AG04450 (cell line): ENCODE data around the gene TMEM135. TPM values are rescaled to one million over a fixed set of nuclear protein-coding genes. Genes with fewer than 3 reads are reported as not detected.
"Not testable (repeated sequence)": the region's sequence is repeated elsewhere in the genome, so short reads cannot be mapped to it uniquely, and the experiment has no call there.

ENCODE experiments used
- CTCF ChIA-PET: fragments of 300-600, 350-600 bp; formaldehyde crosslinking; extraction: SDS; loops from one replicate; lab custom pipeline; 2022; ENCODE audit warnings: antibody characterized with exemption, inconsistent platforms; lab: Charles Lee
- POLR2A ChIA-PET: fragments of 350-600 bp; formaldehyde crosslinking; extraction: SDS; loops from one replicate; lab custom pipeline; 2021; ENCODE audit warnings: antibody characterized with exemption, inconsistent platforms; lab: Yijun Ruan, JAX
- DNase-seq: peaks from one replicate; pipeline ENCODE4 v3.0.0-alpha.2; 2011; ENCODE audit warnings: low read depth, low spot score
- H3K27ac ChIP-seq: one replicate; pipeline ENCODE4 v1.5.1; 2012; ENCODE audit warnings: low read depth, low read length, control low read depth
- H3K27me3 ChIP-seq: one replicate; pipeline ENCODE4 v1.6.0; 2012; ENCODE audit warnings: low read length; ENCODE audit not compliant: control insufficient read depth, insufficient read depth
- H3K4me3 ChIP-seq: 2 replicates; pipeline ENCODE4 v1.5.1; 2011; ENCODE audit warnings: mild to moderate bottlenecking, low read depth, low read length, control low read depth
- H3K9me3 ChIP-seq: 2 replicates; pipeline ENCODE4 v1.5.1; 2012; ENCODE audit warnings: low read length; ENCODE audit not compliant: control insufficient read depth, insufficient read depth
- CTCF ChIP-seq: IDR thresholded peaks from 2 replicates; pipeline ENCODE4 v1.5.1; 2011; ENCODE audit warnings: low read depth, low read length, control low read depth, inconsistent platforms
- polyA plus RNA-seq: library from polyadenylated mRNA; depleted of rRNA; stranded (reverse); fragments of >200 nt; gene quantifications from 2 replicates; pipeline ENCODE4 v1.2.3, GENCODE V29; 2011

Gene TMEM135
- polyA plus RNA-seq, 1 experiment = 12.6 TPM

GRCh38 chr11:87281496-87281895 is 243.8 kb downstream of the TMEM135 start:
- CTCF ChIA-PET = interaction anchor here (0.5 to 2.3 kb wide), 3 partner anchors 58 to 342 kb away, joined by 3 to 15 read pairs (median 4); no protein-coding TSS in a partner anchor
- Histone ChIP-seq H3K27ac (no peak overlapping the region), H3K4me3 (no peak overlapping the region), H3K27me3 (no peaks in the 10 kb centered on the region), H3K9me3 (no peaks in the 10 kb centered on the region; the same call in 1 of the 2 replicates)
- POLR2A ChIA-PET = no interaction called here
- TF ChIP-seq CTCF = peak; percentile 36
- DNase-seq = no peak

GRCh38 chr11:87284306-87284705 is 246.6 kb downstream of the TMEM135 start:
- DNase-seq = no peak
- Histone ChIP-seq H3K27me3 (no peaks in the 10 kb centered on the region), H3K9me3 (no peaks in the 10 kb centered on the region; the same call in 1 of the 2 replicates), H3K4me3 (no peak overlapping the region), H3K27ac (no peak overlapping the region)
- TF ChIP-seq CTCF = no peak
- CTCF ChIA-PET = no interaction called here
- POLR2A ChIA-PET = no interaction called here

GRCh38 chr11:87285674-87286073 is 247.9 kb downstream of the TMEM135 start:
- POLR2A ChIA-PET, DNase-seq, H3K4me3 ChIP-seq, H3K9me3 ChIP-seq, H3K27me3 ChIP-seq, H3K27ac ChIP-seq: not testable (repeated sequence)
- CTCF ChIA-PET = interaction anchor here (1.1 to 7.7 kb wide), 2 partner anchors 346 to 415 kb away, joined by 8 to 172 read pairs; no protein-coding TSS in a partner anchor

GRCh38 chr11:87286338-87286737 is 248.6 kb downstream of the TMEM135 start:
- POLR2A ChIA-PET = no interaction called here
- no peak for DNase-seq
- no peak overlapping the region for H3K4me3 ChIP-seq
- H3K9me3 ChIP-seq = no peaks in the 10 kb centered on the region; the same call in 1 of the 2 replicates
- no peak overlapping the region for H3K27ac ChIP-seq
- TF ChIP-seq CTCF = no peak
- CTCF ChIA-PET = interaction anchor here (7.7 kb wide), 1 partner anchor 347 kb away, joined by 172 read pairs; no protein-coding TSS in a partner anchor
- no peaks in the 10 kb centered on the region for H3K27me3 ChIP-seq

- CTCF ChIA-PET = interaction anchor here (0.5 to 7.7 kb wide), 28 partner anchors 9 to 420 kb away, joined by 3 to 172 read pairs (median 6); partner anchors contain the start of genes FZD4 and TMEM135
- peak; percentile 24 for DNase-seq
- Histone ChIP-seq H3K27me3 (no peaks in the 10 kb centered on the region), H3K9me3 (no peaks in the 10 kb centered on the region; the same call in 1 of the 2 replicates), H3K4me3 (no peak overlapping the region), H3K27ac (no peak overlapping the region)
- peak; percentile 62 for TF ChIP-seq CTCF
- POLR2A ChIA-PET = no interaction called here
These were observed 252.7 kb downstream of the TMEM135 start for GRCh38 chr11:87290304-87290922.
